Activated CD8-positive, alpha-beta memory T cell treated with anti-CD3 and anti-CD28 coated beads, Interleukin-2, amount 50 U/mL, for 24 hours (primary cell): ENCODE results near the gene RIPOR3.
"Not testable (repeated sequence)": the region's sequence is repeated elsewhere in the genome, so short reads cannot be mapped to it uniquely, and the experiment has no call there.

Experiments used
- DNase-seq: peaks from one replicate; pipeline ENCODE4 v3.0.0-alpha.2; 2020; ENCODE audit errors: extremely low read depth

Gene RIPOR3

DNA sequence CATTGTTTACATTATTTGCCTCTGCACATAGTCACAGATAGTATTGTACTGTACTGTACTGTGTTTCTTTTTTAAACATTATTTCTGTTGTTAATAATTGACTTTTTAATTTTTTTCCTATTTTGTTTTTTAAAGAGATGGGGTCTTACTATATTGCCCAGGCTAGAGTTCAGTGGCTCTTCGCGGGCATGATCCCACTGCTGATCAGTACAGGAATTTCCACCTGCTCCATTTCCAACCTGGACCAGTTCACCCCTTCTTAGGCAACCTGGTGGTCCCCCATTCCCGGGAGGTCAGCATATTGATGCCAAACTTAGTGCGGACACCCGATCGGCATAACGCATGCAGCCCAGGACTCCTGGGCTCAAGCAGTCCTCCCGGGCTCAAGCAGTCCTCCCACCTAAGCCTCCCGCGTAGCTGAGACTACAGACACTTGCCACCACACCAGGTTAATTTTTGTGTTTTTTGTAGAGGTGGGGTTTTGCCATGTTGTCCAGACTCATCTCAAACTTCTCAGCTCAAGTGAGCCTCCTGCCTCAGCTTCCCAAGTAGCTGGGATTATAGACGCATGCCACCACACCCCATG, 133.7 kb downstream of the RIPOR3 start:
- no peak for DNase-seq

DNA sequence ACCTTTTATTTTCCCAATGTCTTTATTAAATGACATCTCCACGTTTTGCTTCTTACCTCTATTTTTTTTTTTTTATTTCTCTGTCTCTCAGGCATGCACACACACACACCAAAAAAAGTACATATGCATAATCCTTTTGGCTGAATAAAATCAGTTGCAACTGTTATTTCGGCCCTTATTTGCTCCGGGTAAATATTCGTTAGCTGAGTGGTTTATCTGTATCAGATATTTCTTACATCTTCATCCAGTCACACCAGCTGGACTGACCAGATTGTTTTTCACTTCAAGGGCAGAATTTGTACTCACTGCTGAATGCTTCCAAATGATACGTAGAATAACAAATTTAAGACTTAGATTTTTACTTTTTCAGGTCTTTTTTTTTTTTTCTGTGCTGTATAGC, 135.7 kb downstream of the RIPOR3 start:
- DNase-seq, result no peak

DNA sequence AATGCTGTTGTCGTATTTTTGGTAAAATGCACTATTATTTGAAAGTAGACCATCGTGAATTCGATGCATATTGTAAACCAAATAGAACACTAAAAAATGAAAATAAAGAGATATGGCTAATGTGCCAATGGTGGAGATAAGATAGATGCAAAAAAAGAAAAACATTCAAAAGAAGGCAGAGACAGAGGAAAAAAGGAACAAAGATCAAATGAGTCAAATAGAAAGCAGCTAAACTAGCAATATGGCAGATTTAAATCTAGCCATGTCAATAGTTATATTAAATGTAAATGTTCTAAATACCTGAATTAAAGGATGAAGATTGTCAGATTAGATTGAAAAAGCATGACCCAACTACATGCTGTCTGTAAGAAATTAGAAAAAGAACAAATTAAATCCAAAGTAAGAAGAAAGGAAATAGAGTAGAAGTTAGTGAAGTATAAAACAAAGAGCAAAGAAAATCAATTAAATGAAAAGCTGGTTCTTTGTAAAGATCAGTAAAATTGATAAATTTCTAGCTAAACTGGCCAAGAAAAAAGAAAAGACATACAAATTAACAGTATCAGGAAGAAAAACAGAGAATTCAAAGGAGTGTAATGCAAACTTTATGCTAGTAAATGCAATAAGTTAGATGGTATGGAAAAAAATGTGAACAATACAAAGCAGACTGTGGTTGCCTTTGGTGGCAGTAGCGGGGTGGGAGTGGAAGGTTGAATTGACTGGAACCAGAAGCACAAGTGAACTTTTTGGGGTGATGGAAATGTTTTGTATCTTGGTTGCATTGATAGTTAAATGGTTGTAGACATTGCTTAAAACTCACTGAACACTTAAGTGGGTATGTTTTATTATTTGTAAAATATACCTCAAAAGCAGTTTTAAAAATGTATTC, 136.4 kb downstream of the RIPOR3 start:
- DNase-seq, result no peak

DNA sequence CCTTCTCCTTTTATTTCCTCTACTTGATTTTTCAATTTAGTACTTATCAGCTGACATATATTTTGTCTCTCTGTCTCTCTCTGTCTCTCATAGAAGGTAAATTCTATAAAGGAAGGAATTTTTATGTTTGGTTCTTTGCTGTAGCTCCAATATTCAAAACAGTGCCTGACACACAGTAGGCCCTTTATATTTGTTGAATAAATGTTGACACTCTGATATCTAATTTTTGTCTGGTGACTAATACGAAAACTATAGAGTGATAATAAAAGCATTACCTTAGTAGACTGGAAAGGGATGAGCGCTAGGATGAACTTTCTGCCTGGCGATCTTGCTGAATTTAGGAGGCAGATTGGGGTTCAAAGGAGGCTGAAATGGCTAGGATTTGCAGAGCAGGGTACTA, 138.4 kb downstream of the RIPOR3 start:
- no peak for DNase-seq

DNA sequence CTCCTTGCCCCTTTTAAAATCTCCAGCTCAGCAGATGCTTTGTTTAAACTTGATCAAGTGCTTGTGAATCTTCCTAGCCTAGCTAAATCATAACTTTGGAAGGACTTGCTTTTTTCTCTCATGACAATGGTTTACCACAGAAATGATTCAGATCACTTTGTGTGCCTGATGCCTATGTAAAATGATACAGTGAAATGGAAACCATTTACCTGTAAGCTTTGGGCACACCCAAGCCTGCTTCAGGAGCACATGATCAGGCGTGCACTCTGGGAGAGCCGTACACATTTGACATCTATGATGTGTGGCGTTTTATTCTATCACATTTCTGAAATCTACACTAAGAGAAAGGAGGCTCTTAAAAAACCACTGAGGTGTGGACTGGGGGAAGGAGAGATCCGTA, 140.1 kb downstream of the RIPOR3 start:
- no peak for DNase-seq

DNA sequence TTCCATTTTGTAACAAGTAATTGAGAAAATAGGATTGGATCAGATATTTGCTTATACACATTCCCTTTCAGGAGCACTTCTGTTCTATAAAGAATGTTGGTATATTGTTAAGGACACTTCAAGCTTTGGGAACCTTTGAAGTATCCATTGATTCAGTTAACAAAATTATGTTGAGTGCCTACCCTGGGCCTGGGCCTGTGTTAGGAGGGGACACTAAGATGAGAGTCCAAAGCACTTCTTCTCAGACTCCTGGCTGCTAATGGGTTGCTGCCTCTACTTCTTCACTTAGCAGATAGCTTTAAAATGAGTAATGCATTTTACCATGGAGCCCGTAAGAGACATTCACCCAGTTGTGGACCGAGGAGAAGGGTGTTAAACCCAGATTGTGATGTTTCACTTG, 140.8 kb downstream of the RIPOR3 start:
- no peak for DNase-seq

DNA sequence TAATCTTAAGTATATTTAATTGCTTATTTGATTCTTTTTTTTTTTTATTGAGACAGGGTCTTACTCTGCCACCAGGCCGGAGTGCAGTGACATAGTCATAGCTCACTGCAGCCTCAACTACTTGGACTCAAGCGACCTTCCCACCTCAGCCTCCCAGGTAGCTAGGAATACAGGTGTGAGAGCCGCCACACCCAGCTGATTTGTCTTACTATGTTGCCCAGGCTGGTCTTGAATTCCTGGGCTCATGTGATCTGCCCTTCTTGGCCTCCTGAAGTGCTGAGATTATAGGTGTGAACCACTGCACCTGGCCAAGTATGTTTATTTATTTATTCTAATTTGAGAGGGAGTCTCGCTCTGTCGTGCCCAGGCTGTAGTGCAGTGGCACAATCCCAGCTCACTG, 142.9 kb downstream of the RIPOR3 start:
- DNase-seq, result no peak

DNA sequence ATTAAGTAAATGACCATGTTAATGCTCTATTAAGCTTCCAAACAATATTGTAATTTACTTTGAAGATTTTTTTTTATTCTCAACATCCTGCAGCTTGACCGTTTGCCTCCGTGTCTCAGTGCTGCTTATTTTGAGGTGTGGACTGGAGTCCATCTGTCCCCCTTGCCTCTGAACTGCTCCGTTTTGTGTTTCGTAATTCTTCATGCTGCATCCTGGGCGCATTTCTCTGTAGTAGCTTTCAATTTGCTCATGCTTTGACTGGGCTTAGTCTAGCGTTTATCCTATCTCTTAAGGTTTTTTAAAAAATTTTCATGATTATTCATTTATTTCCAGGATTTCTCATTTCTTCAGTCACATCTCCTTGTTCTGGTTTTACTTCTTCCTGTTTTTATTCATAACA, 143.4 kb downstream of the RIPOR3 start:
- no peak for DNase-seq

DNA sequence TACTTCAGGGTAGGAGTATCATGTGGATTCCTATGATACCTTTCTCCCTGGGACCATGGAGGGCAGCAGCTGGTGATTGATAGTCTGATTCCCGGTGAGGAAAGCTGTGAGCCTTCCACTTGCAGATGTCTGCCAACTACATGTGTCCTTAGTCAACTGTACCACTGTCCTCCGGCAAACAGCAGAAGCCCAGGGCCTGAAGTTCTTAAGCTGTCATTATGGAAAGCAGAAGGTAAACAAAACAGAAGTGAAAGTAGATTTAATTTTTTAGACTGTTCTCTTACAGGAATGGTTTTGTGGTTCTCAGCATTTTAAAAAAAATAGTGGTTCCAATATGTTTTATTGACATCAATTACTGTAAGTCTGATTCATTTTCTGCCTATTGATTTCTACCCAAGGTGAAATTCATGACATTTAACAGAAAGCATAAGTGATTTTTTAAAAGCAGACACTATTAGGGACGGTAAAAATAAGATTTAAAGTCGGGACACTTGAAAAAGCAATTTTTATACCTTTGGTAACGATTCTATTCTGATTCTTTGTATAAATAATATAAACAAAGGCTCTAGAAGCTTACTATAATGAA, 144.5 kb downstream of the RIPOR3 start:
- DNase-seq, result no peak

DNA sequence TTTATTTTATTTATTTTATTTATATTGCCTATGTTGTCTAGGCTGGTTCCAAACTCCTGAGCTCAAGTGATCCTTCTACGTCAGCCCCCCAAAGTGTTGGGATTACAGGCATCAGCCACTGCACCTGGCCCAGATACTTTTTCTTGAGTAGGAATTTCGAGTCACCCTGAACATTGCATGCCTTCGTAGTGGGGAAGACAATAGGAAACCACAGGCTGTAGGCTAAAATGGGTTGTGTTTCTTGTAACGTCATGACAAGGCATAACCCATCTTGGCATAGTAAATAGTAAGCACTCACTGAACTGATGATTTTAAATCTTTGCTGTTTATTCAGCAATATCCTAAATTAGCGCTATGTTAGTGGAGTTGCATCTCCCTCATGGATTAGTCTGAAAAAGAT, 146.2 kb downstream of the RIPOR3 start:
- no peak for DNase-seq

DNA sequence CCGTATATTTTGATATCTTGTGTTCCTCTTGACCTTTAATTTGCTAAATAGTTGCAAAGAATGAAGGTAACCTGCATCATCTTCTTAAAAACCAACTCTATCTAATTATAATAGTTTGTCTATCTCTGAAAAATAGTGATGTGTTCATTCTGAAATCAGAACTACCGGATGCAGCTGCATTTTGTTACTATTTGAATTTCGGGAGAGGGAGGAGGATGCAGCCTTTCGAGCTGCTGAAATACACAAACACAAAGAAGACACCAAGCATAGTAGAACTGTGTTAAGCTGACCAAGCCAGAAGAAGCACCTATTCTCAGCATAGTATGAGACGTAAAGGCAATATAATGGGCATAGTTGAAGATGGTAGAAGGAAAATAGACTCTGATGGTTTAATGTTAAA, 148.0 kb downstream of the RIPOR3 start:
- no peak for DNase-seq

DNA sequence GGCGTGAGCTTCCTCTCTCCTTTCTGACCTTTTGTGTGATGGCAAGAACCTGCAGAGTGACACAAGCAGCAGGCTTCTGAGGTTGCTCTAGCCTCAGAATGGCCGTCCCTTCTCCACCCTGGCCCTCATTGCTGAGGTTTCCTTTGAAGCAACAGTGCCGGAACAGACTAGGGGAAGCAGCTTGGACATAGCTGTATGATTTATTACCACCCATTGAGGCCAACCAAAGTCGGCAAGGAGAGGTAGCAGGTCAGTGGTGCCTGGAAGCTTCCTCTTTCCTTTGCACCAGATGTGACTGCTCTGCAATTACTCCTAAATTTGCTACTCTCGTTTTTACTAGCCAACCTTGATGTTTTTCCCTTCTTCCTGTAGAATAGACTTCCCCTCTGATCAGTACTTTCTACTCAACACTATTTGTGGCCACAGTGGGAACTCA, 149.7 kb downstream of the RIPOR3 start:
- no peak for DNase-seq

DNA sequence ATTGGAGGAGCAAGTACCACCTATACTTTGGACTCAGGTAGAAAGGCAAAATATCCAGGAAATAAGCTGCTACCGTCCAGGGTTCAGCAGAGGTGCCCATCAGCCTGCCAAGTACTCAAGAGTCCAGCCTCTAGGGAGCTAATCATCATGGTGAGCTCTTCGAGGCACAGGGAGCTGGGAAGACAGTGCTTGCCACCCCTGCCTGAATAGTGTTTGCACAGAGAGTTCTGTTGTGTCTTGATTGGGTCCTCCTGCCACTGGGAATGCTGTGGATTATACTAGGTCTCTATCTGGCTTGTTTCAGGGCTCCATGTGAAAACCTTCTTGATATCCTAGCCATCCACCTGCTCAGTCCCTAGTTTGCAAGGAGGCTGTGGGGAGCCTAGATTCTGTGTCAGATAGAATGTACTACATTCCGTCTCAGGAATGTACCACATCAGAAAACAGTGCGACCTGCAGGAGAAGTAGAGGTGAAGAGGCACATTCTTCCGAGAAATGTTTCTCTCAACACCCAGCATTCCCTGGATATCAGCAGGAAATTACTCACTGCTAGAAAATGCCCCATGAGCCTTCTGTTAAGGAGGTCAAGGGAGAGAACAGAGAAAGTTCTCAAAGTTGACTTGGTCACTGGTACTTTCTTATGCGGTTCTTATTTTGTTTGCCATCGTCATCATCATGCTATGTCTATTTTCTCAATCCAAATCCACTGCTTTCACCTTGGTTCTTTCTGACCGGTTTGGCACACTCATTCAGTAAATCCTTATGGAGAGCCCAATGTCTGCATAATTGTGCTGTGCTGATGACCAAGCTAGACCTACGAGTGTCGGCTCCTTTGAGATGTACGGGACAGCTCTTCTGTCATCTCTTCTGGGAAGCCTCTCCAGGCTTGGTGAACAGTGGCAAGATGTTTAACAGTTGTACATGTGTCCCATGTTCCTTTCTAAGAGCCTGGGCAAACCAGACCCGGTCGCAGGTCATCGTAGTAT, 150.4 kb downstream of the RIPOR3 start:
- no peak for DNase-seq

DNA sequence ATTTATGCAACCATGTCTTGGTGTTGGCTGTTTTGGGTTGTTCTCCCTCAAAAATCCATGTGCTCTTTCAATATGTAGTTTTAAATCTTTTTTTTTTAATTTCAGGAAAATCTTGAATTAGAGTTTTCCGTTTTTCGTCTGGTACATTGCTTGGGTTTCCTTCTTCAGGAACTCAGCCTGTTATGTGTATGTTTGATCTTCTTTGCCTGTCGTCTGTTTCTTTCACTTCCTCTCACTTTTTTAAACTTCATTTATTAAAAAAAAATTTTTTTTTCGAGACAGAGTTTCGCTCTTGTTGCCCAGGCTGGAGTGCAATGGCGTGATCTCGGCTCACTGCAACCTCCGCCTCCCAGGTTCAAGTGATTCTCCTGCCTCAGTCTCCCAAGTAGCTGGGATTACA, 151.5 kb downstream of the RIPOR3 start:
- DNase-seq, result not testable (repeated sequence)

DNA sequence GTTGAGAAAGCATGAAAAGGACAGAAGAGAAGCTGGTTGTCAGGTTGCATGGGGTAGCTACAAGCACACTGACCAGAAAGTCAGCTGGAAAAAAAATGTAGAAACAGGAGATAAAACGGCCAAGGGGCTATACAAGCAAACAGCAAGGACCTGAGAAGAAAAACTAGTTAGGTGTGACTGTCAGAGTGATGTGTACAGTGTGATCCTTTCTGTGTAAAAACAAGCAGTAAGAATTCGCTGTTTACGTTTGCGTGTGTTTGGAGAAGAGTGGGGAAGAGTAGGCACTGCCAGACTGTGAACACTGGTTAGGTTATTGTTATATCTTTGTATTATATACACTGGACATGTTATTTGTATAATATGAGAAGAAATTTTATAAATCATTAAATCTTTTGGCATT, 153.1 kb downstream of the RIPOR3 start:
- DNase-seq, result no peak

DNA sequence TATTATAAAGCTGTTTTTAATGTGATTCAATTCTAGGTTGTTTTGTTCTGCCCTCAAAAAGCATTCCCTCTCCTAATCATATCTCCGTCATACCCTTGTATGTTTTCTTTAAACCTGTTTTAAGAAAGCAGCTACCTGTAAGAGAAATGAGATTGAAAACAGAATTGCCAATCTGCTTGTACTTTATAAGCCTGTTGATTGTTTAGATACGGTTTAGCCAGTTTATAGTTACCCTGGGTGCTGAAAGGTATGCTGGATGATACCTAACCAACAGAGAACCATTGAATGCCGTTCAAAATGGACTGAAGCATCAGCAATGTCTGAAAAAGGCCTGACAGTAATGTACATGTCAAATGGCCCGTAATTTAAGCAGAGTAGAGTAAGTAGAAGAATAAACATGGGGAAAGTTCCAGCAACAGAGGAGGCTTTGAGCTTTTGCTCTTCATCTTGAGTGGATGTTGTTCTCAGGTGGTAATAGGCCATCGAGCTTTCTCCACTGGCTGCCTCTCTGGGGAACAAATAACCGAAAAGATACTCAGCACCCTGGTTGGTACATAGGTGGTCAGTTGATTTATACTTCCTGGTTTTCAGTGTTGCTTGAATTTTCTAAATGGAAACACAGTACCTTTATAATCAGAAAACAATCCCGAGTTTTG, 153.7 kb downstream of the RIPOR3 start:
- no peak for DNase-seq

DNA sequence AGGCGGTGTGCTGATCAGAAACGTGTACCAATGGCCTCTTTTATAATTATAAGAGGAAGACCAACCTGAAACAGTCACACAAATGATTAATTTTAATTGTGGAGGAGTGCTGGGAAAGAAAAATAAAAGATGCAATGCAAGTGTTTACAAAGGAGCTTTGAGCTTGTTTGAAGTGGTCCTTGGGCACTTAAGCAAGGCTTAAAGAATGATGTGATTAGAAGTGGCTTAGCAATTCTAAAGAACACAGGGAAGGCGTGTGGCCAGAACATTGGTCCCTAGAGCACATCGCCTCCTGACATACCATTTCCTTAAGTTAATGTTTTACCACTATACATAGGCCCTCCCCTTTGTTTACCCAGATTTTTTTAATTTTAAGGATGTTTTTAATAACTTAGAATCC, 155.0 kb downstream of the RIPOR3 start:
- no peak for DNase-seq
